ENCODE data around the gene MYZAP.
A peak's percentile ranks its signal among the peaks of the same experiment; 100 is the strongest.

Gene MYZAP

DNA sequence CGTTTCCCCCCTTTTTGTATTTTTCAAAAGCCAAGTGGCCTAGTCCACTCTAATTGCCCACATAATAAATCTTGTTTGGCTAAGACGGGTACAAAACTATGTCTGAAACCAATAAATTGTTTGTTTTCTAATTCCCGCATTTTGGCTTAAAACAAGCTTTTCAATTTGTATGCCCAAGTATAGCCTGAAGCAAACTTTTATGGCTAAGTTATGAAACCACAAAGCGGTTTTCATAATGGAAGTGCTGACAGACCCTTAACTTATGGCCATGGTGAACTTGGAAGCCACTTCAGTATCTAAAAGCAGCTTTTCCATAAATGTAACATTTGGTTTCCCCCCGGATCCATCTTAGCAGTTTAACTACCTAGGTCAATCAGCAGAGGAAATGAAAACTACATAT lies 84.9 kb downstream of the MYZAP start:
- H3K27ac ChIP-seq: no peak overlapping the region
- H3K4me3 ChIP-seq: no peak overlapping the region
- TF ChIP-seq, protein P1, sequence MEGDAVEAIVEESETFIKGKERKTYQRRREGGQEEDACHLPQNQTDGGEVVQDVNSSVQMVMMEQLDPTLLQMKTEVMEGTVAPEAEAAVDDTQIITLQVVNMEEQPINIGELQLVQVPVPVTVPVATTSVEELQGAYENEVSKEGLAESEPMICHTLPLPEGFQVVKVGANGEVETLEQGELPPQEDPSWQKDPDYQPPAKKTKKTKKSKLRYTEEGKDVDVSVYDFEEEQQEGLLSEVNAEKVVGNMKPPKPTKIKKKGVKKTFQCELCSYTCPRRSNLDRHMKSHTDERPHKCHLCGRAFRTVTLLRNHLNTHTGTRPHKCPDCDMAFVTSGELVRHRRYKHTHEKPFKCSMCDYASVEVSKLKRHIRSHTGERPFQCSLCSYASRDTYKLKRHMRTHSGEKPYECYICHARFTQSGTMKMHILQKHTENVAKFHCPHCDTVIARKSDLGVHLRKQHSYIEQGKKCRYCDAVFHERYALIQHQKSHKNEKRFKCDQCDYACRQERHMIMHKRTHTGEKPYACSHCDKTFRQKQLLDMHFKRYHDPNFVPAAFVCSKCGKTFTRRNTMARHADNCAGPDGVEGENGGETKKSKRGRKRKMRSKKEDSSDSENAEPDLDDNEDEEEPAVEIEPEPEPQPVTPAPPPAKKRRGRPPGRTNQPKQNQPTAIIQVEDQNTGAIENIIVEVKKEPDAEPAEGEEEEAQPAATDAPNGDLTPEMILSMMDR (IDR thresholded peaks at IDR 0.05): no peak
- DNase-seq (ENCODE audit: low spot score): no peak

DNA sequence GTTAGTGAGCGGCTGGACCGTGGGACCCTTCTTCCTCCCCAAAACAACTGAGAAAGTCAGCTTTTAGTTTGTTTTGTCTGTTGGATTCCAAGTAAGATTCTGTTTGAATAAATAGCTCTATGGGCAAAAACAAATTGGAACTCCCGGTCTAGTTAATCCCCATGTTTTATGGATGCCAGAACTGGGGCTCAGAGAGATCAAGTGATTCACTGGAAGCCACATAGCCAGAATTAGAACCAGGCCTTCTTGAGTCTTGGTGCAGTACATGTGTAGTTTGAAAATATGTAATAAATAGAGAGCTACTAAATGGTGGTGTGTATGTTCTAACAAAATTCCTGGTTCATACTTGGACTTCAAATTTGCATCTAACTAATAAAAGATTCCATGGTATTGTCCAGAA lies 85.5 kb downstream of the MYZAP start:
- no peak for DNase-seq (ENCODE audit: low spot score)
- Histone ChIP-seq H3K4me3 (no peak overlapping the region), H3K27ac (no peak overlapping the region)
- TF ChIP-seq, protein P1 (IDR thresholded peaks at IDR 0.05): no peak

DNA sequence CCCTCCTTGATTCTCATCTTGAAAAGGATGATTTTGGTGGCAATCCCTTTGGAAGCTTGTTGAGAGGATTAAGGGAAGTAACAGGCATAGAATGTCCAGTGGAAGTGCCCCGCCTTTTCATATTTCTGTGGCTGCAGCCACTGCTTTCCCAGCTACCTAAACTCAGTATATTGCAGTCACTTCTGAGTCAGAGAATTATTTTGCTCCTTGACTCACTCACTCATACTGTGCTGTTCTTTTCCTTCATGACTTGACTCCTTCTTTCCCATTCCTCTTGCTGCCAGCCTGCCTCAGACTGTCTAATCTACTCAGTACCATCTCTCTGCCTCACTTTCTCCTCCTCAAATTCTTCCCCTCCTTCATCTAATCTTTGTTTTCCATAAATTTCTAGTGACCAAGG lies 88.3 kb downstream of the MYZAP start:
- Histone ChIP-seq H3K4me3 (no peak overlapping the region), H3K27ac (peak overlapping the region; percentile 44 to 59)
- DNase-seq (ENCODE audit: low spot score): no peak
- TF ChIP-seq, protein P1 (IDR thresholded peaks at IDR 0.05): no peak

DNA sequence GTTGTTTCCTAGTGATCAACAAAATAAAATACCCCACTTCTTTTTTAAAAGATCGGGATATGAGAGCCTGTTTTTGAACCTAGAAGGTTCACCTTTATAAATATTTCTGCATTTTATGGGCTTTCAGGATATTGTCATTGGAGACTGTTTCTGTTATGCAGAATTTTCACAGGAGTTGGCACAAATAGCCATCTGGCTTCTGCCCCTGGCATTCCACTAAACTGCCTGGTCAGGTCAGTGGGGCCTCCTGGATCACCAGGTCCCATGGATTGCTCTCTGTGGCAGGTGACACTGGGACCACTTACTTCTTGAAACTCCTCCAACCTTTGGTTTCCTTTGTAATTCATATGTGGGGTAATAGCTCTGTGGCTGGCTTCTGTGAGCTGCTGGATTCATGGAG lies 89.3 kb downstream of the MYZAP start:
- no peak overlapping the region for H3K27ac ChIP-seq
- TF ChIP-seq, protein P1 (IDR thresholded peaks at IDR 0.05): no peak

DNA sequence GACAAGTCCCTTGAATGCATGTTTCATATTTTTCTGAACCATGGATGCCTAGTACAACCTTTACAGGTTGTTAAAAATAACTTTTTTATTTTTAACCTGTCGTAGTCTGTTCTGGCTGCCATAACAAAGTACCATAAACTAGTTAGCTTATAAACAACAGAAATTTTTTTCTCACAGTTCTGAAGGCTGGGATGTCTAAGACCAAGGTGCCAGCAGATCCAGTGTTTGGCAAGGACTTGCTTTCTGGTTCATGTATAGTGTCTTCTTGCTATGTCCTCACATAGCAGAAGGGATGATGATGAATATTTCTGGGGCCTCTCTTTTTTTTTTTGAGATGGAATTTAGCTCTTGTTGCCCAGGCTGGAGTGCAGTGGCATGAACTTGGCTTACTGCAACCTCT lies 91.8 kb downstream of the MYZAP start:
- TF ChIP-seq, protein P1 (IDR thresholded peaks at IDR 0.05): no peak
- Histone ChIP-seq H3K27ac (no peak overlapping the region), H3K4me3 (no peak overlapping the region)
- DNase-seq (ENCODE audit: low spot score): no peak

More for the DNA sequence above, 89.3 kb downstream of the MYZAP start:
- no peak for DNase-seq (ENCODE audit: low spot score)
- H3K4me3 ChIP-seq: no peak overlapping the region

DNA sequence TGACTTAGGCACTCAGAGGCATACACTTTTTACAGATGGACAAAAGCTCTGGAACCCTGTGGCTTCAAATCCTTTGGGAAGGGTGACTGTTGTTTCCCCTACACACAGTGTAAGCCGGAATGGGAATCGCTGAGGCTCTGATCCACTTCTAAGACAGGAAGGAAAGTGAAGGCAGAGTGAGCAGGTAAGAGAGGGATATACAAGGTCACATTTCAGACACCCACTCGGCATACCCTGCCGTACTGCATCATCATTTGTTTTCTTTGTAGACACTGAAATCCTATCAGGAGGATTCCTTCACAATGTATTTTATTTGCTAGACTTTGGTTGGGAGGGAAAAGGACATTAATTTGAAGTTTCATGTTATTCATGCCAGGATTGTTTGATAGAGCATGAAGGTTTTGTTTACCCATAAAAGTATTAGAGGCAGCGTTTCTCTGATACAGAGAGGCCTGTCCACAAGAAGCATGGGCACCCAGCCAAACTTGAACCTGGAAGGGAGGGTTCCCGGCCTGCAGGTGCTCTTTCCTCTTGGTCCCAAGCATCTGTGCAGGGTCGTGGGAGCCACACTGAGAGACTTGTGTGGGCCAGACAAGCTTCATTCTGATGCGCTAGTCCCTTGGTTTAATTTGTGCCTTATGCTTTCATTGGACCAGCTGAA lies 92.9 kb downstream of the MYZAP start:
- TF ChIP-seq, protein P1 (IDR thresholded peaks at IDR 0.05): no peak
- Histone ChIP-seq H3K4me3 (no peak overlapping the region), H3K27ac (no peak overlapping the region)
- DNase-seq (ENCODE audit: low spot score): no peak

DNA sequence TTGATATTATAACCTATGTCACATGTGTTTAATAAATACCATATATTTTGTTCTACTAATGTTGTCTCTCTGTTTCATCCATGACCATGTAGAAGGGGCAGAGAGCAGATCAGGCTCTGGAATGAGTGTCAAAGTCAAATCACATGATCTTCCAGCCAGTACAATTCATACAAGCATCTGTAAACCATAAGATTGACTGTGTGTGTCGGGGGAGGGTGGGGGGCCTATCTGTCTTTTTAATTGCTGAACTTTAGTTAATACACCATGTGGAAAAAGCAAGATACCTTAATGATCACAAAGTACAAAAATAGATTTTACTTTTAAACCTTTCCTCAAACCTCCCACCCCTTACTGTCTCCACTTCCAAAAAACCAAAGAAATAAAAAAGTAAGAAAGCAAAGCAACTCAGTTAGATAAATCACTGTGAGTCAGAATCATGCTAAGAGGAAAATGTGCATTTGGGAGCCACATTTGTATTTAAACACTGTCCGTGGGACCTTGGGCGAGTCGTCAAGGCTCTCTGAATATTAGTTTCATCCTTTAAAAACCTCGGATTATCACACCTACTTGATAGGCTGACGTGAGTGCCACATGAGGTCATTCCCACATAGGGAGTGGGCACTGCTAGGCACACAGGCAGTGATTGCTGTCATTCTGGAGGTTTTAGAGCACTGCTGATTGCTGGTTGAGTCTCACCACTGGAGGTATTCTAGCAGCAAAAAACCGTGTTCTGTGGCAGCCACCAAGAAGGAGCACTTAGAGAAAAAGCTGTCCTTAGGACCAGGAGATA lies 93.8 kb downstream of the MYZAP start:
- TF ChIP-seq, protein P1 (IDR thresholded peaks at IDR 0.05): no peak
- no peak for DNase-seq (ENCODE audit: low spot score)
- Histone ChIP-seq H3K27ac (peak overlapping the region; percentile 62 to 63), H3K4me3 (peak overlapping the region; percentile 15)
